ENCODE data around the gene TMX1.

TMX1 gene

DNA sequence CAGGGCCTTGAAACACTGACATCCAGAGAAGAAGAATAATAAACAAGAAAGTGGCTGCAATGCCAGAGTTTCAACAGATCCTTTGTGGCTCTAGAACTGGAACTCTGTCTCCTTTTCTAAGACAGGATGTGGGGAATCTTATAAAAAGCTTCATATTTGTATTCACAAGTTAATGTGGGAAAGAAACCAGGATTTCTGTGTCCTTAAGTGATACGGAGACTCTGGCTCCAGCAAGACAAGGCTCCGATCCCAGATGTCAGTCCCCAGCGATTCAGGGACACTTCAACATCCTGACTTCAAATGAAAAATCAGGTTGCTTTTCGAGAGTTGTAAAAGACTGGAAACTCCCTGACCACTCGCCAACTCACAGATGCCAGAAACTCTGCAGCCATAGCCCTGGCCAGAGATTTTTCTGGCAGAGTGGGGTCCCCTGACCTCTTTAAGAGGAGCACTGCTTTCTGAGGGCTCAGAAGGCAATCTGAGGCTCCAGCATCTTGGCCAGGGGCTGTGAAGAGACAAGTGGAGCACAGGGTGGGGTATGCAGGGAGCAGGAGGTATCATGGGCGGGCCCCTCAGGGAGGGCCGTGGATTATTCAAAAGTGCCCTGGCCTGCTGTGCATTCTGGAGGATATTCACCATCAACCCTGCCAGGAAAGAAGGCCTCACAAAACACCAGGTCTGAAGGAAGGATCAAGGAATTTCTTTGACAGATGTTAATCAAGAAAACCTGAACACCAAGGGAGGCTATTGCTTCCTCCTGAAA lies 53.3 kb downstream of the TMX1 start:
- DNase-seq (ENCODE audit: extremely low read depth in 1 of 2, low read depth in 1 of 2), result no peak

DNA sequence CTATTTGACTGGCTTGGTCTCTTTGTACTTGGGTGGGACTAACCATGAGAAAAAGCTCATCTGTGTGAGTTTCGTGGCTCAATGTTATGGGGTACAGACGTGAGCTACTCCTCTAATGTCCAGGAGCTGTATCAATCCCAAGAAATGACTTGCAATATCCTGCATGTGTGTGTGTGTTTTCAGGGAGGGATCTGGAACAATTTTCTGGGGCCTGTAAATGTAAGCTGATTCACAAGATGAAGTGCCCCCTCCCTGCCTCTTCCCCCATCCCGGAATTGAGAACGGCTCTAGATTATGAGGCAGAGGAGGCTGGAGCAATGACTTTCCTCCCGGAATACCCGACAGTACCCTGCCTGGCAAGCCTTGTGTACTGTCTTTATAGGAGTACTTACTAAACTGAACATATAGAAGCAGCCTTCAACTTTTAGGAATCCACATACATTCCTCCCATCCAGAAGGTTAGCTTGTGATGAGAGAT lies 53.9 kb downstream of the TMX1 start:
- DNase-seq (ENCODE audit: extremely low read depth in 1 of 2, low read depth in 1 of 2), result no peak

DNA sequence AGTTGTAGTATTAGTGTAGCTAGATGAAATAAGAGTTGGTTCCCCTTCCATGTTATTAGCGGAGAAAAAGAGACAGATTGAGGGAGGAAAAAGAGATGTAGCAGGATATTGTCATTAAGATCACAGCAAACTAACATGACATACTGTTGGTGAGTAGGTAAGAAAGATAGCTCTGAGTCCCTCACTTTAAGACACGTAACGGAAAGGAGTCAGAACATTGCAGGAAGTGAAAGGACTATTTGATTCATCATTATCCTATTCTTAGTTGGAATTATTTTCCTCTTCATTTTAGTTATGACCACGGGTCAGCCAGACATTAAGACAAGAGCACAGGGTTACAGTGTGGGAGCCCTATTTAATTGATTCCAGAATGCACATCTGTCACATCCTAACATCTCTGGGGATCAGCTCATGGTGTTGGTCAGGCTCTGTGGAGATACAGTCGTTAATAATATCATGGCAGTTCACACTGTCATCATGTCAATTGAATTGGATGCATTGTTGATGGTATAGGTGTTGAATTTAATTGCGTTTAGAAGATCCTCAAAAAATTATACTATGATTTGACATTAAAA lies 55.0 kb downstream of the TMX1 start:
- no peak for DNase-seq (ENCODE audit: extremely low read depth in 1 of 2, low read depth in 1 of 2)

DNA sequence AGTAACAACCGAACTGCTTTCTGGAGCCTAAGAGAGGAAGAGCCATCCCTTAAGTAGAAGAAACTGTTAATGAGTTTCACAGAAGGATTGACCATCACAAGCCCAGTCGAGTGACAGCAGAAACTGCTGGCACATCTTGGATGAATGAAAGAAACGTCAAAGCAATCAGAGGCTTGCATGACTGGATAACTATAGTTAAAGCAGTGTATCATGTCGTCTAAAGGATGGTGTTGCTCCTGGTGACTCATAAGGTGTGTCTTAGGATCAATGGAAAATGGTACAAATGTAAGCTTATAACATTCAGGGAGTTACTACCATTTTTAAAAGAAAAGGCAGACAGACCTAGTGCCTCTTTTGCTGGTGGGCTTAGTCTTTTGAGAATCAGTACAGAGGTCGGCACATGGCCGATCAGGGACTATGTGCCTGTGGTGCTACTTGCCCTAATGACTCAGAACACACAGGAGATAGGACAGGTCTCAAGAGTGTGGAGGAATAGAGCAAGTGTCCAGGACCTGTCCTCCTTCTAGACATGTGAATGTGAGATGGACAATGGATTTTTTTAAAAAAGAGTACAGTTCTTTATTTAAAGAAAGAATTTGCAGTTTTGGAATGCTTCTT lies 55.7 kb downstream of the TMX1 start:
- DNase-seq (ENCODE audit: extremely low read depth in 1 of 2, low read depth in 1 of 2), result no peak

DNA sequence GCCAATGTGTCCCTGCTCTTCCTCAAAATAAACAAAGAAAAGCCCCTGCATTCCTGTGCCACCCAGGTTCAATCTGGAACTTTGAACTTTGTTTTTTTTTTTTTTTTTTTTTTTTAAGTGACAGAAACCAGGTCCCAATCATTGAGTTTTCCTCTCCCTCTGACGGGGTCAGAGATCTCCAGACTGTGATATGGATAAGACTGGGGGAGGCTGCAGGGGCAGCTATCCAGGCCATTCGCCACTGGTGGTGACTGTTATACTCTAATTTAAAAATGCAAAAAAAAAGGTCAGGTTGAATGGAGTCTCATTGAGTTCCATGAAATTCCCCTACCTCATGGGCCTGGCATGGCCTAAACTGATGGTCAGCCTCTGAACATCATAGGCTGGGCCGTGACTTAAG lies 57.0 kb downstream of the TMX1 start:
- DNase-seq (ENCODE audit: extremely low read depth in 1 of 2, low read depth in 1 of 2), result no peak

DNA sequence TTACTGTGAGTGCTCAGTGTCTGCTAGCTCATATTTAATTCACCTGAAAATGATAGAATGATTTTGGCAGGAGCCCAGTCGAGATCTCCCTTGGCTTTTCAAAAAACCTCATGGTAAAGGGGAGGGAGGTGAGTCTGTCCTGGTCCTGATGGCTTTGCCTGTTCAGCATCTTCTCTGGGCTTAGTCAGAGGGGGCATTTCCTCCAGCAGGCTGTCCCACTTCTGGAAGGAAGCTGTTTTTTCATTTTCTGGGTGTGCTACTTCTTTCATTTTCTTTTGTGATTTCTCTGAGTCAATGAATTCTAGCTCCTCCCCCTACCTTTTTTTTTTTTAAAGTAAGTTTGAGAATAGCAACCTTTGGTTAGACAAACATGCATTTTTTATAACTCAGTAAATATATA lies 58.8 kb downstream of the TMX1 start:
- DNase-seq (ENCODE audit: extremely low read depth in 1 of 2, low read depth in 1 of 2), result no peak

DNA sequence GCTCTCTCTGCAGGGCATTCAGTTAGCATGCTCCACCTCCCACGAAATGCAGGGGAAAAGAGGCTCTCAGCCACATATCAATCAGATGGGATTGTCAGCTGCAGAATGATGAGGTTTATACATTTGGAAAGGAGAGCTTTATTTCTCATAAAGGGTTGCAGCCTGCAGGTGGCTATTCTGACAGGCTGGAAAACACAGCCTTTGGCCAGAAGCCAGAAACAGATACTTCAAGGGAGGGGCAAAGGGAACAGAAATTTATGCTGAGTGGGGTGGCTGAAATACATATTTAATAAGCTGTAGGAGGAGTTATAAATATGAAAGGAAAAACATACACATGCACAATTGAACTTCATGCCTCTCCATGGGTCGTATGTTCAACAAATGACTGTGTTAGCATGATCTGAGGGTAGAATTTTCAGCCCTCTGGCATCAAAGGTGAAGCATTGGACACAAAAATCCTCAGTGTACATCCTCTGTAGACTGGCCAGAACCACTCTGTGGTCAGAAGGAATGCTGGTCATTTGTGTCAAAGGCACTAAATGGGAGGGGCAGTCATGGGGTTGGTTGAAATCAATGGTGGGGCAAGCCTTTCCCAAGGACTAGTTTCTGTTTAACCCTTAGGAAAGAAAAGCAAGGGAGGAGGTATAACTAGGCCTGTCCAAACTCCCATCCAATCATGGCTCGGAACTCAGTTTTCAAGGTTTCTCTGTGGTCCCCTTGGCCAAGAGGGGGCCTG lies 62.4 kb downstream of the TMX1 start:
- no peak for DNase-seq (ENCODE audit: extremely low read depth in 1 of 2, low read depth in 1 of 2)

DNA sequence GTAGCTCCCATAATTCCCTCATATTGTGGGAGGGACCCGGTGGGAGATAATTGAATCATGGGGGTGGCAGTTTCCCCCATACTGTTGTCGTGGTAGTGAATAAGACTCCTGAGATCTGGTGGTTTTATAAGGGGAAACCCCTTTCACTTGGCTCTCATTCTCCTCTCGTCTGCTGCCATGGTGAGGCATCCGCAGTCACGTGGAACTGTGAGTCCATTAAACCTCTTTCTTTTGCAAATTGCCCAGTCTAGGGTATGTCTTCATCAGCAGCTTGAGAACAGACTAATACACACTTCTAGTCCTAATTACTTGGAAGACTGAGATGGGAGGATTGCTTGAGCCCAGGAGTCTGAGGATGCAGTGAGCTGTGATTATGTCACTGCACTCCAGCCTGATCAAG lies 64.4 kb downstream of the TMX1 start:
- no peak for DNase-seq (ENCODE audit: extremely low read depth in 1 of 2, low read depth in 1 of 2)

DNA sequence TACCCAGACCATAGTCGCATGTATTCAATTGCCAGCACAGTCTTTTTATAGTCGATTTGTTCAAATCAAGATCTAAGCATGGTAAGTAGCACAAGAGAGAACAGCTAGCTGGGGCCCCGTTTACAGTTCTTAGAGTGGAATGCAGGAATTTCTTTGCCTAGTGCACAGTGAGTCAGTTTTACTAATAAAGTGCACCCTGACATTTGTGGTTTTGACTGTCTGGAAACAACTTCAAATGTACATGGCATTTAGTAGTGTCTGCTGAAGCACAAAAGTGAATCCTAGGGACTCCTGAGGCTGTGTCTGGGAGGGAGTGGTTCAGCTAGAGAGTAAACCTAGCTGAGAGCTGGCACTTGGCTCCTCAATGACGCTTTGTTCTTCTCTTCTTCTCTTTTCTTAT lies 64.9 kb downstream of the TMX1 start:
- DNase-seq (ENCODE audit: extremely low read depth in 1 of 2, low read depth in 1 of 2), result no peak

DNA sequence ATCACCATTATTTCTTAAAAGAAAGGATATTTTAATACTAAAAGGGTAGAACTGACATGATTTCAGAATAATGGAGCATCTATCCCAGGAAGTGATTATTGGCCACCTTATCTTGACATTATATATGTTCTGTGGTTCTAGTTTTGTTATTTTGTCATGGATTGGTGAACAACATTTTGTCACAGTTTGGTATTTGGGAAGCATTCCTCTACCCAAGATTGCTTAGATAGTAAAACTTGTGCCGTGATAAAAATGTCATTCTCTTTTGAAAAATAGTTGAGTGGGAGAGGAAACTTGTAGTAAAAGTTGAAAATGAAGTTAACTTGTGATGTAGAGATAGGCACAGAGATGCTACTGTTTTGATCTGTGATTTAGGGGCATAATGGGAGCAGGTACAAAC lies 65.7 kb downstream of the TMX1 start:
- DNase-seq (ENCODE audit: extremely low read depth in 1 of 2, low read depth in 1 of 2), result no peak

All from activated CD8-positive, alpha-beta memory T cell treated with anti-CD3 and anti-CD28 coated beads for 1 hour (primary cell).